Esophagus squamous epithelium (tissue), 4 donors: ENCODE data around the gene SLC12A8.

Experiments
- POLR2A ChIP-seq, 4 donors: fragments of 450-650 bp; IDR thresholded peaks; one replicate each; pipeline ENCODE4 v1.6.1; 2017; ENCODE audit warnings: antibody characterized with exemption in 4 of 4, mild to moderate bottlenecking in 4 of 4, moderate library complexity in 3 of 4
- TF ChIP-seq, protein P1 (sequence below), 6 experiments: fragments of 450-650 bp in 4 of 6; fragments of 200-600 bp in 2 of 6; sonication (generic) in 2 of 6; IDR thresholded peaks; one replicate each; pipeline ENCODE4 v1.5.1; 2016 to 2019; ENCODE audit warnings: antibody characterized with exemption in 6 of 6, mild to moderate bottlenecking in 4 of 6, moderate library complexity in 4 of 6

DNA sequence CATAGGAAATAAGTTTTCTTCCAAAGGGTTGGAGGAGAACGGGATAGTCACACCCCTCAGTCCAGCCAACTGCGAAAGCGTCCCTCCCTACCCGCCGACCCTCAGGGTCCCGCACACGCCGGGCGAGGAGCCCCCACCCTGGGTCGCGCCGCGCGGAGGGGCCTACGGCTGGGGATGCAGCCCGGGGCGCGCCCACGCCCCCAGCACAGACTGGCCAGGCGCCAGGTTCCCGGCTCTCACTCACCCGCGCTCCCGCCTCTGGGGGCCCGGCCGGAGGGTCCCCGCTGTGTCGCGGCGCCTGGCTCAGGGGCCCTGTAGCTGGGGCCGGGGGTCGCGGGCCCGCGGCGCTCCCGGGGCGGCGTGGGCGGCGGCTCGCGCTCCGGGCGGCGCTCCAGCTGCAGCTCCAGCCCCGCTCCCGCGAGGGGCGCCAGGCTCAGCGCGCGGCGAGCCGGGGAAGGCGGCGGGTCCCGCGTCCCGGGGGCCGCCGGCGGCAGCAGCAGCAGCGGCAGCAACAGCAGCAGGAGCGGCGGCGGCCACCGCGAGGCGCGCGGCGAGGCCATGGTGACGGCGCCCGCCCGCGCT lies 157.1 kb downstream of the SLC12A8 start:
- TF ChIP-seq, protein P1, sequence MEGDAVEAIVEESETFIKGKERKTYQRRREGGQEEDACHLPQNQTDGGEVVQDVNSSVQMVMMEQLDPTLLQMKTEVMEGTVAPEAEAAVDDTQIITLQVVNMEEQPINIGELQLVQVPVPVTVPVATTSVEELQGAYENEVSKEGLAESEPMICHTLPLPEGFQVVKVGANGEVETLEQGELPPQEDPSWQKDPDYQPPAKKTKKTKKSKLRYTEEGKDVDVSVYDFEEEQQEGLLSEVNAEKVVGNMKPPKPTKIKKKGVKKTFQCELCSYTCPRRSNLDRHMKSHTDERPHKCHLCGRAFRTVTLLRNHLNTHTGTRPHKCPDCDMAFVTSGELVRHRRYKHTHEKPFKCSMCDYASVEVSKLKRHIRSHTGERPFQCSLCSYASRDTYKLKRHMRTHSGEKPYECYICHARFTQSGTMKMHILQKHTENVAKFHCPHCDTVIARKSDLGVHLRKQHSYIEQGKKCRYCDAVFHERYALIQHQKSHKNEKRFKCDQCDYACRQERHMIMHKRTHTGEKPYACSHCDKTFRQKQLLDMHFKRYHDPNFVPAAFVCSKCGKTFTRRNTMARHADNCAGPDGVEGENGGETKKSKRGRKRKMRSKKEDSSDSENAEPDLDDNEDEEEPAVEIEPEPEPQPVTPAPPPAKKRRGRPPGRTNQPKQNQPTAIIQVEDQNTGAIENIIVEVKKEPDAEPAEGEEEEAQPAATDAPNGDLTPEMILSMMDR (IDR thresholded peaks at IDR 0.05): no peak
- no peak for TF ChIP-seq POLR2A (IDR thresholded peaks at IDR 0.05)
